Fibroblast of skin of back (primary cell): Measurements from ENCODE around the gene LGALS9B. TPM values are rescaled to one million over a fixed set of nuclear protein-coding genes. Genes with fewer than 3 reads are reported as not detected.
"Not testable (repeated sequence)": the region's sequence is repeated elsewhere in the genome, so short reads cannot be mapped to it uniquely, and the experiment has no call there.

Experiments
- DNase-seq: peaks from one replicate; pipeline ENCODE4 v3.0.0-alpha.2; 2013
- polyA plus RNA-seq, 2 experiments: library from polyadenylated mRNA; unstranded; fragments of 120-200 nt; gene quantifications; one replicate each; pipeline ENCODE4 v1.2.1, GENCODE V29; 2013; ENCODE audit not compliant: insufficient read length in 2 of 2

Gene LGALS9B
- polyA plus RNA-seq (2013, experiment 1 of 2; ENCODE audit: insufficient read length) = 0.13 TPM
- polyA plus RNA-seq (2013, experiment 2 of 2; ENCODE audit: insufficient read length) = not detected

DNA sequence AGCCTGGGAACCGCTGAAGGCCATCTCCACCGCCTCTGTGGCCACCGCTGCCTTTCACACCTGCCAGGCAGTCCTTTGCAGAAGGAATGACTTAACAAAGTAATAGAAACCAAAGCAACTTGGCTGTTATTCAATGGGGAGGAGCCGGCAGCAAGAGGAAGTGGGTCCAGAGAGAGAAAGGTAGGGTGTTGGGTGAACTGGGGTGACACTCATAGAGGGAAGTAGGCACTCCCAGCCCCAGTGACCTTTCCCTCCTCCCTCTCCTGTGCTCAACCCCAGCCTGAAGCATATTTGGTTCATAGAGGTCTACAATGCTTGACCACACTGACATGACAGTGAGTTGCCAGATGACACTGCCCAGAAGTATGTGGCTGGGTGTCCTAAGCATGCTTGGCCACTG is at the start of gene LGALS9B:
Gene LGALS9B (minus strand): TSS at position 93 of the 400 bp plus-strand sequence. CDS start 69 bp downstream, at position 24.
- DNase-seq = not testable (repeated sequence)

DNA sequence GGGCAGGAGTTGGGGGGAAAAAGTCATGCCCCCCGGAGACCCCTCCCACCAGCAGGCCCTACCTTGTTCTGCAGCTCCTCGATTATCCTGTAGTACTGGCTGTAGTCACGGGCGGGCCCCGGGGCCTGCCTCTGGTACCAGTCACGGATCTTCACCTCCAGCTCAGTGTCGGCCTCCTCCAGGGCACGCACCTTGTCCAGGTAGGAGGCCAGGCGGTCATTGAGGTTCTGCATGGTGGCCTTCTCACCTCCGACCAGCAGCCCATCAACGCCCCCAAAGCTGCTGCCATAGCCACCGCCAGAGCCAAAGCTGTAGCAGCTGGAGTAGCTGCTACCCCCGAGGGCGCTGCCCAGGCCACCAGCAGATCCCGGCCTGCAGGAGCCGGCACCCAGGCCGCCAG is 49.6 kb upstream of the LGALS9B start:
- not testable (repeated sequence) for DNase-seq

- DNase-seq = not testable (repeated sequence)
Measured at GRCh38 chr17:20515099-20515498, 47.8 kb upstream of the LGALS9B start.

DNA sequence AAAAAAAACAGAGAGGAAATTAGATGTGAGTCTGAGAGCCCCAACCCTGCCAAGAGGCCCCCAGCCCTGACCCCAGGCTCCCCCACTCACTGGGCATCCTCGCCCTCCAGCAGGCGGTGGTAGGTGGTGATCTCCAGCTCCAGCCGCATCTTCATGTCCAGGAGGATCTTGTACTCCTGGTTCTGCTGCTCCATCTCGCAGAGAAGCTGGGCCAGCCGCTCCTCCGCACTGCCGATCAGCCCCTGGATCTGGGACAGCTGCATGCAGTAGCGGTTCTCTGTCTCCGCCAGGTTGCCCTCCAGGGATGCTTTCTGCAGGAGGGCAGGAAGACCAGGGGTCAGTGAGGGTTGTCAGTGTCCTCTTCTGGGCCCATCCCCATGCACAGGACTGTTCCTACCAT is 46.2 kb upstream of the LGALS9B start:
- not testable (repeated sequence) for DNase-seq

- DNase-seq = not testable (repeated sequence)
Measured at GRCh38 chr17:20512378-20512777, 45.0 kb upstream of the LGALS9B start.

GRCh38 chr17:20511778-20512177 is 44.4 kb upstream of the LGALS9B start:
- DNase-seq = not testable (repeated sequence)

GRCh38 chr17:20505333-20505732 is 38.0 kb upstream of the LGALS9B start:
- DNase-seq = not testable (repeated sequence)

DNA sequence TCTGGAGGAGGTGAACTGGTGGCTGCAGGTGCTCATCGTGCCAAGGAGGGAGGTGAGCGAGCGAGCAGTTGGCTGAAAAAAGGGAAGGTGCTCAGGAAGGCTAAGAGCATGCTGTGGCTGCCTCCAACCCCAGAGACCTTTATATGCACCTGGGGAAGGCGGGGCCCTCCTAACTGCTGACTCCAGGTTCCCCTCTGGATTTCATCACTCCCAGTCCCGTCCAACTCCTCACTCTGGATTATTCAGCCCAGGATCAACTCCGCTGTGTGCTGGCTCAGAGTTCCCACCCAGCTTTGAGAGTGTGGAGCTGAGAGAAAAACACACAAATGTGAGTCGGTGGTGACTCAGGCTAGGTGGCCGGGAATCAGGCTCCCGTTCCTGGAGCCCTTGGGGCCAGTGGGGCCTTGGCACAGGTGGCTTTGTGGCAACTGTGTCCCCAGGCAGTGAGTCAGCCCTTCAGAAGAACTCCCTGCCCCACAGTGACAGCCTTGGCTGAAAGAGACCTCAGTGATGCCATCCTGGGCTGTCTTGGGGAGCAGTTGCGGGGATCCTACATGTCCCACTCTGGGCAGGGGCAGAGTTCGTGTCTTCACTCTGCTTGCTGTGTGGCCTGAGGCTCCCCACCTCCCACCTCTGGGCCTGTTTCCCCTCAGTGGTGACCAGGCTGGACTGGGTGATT is 37.2 kb upstream of the LGALS9B start:
- not testable (repeated sequence) for DNase-seq

- not testable (repeated sequence) for DNase-seq
Measured at GRCh38 chr17:20501896-20502295, 34.6 kb upstream of the LGALS9B start.

DNA sequence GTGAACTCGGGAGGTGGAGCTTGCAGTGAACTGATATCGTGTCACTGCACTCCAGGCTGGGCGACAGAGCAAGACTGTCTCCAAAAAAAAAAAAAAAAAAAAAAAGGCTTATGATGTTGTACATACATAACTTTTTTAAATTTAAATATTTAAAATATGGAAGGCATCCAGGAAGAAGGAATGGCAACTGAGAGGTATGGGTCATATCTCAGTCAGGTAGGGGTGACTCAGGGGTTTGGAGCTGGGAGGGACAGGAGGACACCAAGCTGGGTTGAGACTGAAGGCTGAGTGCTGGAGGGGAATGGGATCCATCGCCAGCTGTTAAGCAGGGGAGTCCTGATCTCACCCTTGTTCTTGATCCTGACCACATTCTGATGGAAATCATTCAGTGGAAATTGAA is 33.0 kb upstream of the LGALS9B start:
- DNase-seq = not testable (repeated sequence)

- DNase-seq = not testable (repeated sequence)
Measured at GRCh38 chr17:20495420-20495819, 28.1 kb upstream of the LGALS9B start.

- not testable (repeated sequence) for DNase-seq
Measured at GRCh38 chr17:20494735-20495134, 27.4 kb upstream of the LGALS9B start.

DNA sequence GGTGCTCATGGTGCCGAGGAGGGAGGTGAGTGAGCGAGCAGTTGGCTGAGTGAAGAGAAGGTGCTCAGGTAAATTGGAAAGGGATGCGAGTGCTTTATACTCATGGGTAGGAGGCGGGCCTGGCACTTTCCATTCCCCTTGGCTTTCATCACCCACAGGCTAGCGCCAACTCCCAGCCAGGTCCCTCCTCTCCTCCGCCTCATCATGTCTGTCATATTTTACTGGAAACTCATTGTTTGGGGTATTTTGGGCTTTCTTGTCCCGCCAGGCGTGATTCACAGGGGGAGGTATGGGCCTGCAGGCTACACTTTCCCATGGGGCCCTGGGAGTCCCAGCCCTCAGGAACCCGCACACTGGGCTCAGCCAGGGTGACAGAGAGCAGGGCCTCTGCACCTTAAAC is 26.8 kb upstream of the LGALS9B start:
- not testable (repeated sequence) for DNase-seq

- not testable (repeated sequence) for DNase-seq
Measured at GRCh38 chr17:20492971-20493370, 25.6 kb upstream of the LGALS9B start.

GRCh38 chr17:20492099-20492498 is 24.8 kb upstream of the LGALS9B start:
- DNase-seq = not testable (repeated sequence)

- DNase-seq = peak; percentile 80
Measured at GRCh38 chr17:20484930-20485329, 17.6 kb upstream of the LGALS9B start.

DNA sequence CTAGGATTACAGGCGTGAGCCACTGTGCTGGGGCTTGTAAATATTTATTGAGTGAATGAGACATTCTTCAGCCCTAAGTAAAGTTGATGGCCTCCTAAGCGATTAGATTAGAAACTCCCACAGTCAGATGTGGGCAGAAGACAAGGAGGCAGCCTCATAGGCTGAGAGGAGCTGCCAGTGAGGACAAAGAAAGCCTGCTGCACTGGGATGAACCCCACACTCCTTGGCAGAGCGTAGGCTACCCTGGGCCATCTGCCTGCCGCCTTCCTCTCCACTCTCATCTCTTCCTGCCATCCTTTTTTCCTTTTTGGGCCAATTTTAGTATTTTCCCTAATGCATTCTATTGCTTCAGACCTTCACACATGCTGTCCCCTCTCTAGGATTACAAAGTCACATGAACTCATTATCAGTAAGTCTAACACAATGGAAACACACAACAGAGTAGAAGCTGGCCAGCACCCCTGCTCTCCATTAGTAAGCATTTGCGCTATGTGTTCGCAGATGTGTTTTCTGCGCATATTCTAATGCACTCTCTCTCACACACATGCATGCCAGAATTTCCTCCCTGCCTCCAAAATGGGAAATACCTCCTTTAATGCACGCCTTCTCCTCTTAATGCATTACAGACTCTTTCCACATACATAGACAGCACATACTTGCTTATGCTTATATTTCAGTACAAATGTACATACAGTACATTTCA is 12.7 kb upstream of the LGALS9B start:
- DNase-seq = peak; percentile 26

- DNase-seq = not testable (repeated sequence)
Measured at GRCh38 chr17:20477398-20478071, 10.2 kb upstream of the LGALS9B start.

GRCh38 chr17:20475137-20475831 is 7.9 kb upstream of the LGALS9B start:
- not testable (repeated sequence) for DNase-seq

DNA sequence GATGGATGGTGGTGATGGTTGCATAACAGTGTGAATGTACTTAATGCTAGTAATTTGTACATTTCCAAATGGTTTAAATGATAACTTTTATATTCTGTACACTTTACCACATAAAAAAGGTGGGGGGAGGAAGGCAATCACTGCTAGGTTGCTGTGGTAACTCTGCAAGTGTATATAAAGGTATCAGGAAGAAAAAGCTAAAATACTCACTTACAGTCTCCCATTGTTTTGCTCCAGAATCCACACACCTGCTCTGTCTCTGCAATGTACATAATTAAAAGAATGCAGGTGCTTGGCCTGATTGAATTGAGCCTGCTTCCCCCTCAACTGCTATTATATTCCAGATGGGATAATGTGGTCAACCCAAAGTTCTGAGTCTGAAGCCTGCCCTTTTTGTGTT is 6.7 kb upstream of the LGALS9B start:
- DNase-seq = not testable (repeated sequence)

DNA sequence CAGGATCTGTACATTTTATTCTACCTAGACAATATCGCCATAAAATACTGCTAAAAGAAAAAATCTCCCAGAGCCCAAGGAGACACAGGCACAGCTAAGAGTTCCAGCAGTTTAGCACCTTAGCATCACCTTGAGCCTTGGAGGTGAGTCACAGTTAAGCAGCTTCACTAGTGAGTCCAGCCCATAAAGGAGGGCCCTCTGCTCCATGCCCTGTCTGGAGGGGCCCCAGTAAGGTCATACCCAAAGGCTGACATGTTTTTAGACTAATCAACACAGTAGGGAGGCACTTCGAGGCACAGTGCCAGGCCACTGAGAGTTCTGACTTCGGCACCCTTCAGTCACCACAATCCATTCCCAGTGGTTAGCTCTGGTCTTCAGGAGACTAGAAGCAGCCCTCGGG is 2.6 kb upstream of the LGALS9B start:
- DNase-seq = not testable (repeated sequence)

DNA sequence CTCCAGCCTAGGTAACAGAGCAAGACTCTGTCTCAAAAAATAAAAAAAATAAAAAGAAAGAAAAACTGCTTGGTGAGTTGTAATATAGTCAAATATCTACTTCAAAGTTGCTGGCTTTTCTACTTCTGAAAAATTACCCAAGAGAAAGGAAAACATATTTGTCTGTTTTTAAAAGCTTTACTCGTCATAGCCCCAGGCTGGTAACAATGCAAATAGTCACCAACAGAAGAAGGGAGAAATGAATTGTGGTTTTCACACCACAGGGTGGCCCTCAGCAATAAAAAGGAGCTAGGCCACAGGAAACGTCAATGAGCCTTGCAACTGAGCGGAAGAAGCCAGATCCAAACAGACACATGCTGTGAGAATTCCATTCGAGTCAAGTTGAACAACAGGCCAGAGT is 1.8 kb upstream of the LGALS9B start:
- DNase-seq = not testable (repeated sequence)
